Fibroblast of lung (primary cell): Measurements from ENCODE around the gene PDIK1L. TPM values are rescaled to one million over a fixed set of nuclear protein-coding genes. Genes with fewer than 3 reads are reported as not detected.

Experiments
- DNase-seq, 2 donors: peaks; one replicate each; pipeline versions ENCODE4 v3.0.0 to v3.0.0-alpha.2; 2010; ENCODE audit warnings: low read depth in 2 of 2
- H2AFZ ChIP-seq: 2 replicates; pipeline ENCODE4 v1.5.1; 2012; ENCODE audit warnings: low read length, control low read depth, inconsistent platforms
- H3K27ac ChIP-seq: 2 replicates; pipeline ENCODE4 v1.5.1; 2011; ENCODE audit warnings: low read length, control low read depth; ENCODE audit not compliant: insufficient read depth
- H3K27me3 ChIP-seq: 2 replicates; pipeline ENCODE4 v1.5.1; 2011; ENCODE audit warnings: mild to moderate bottlenecking, low read length; ENCODE audit not compliant: control insufficient read depth, insufficient read depth
- H3K36me3 ChIP-seq: 2 replicates; pipeline ENCODE4 v1.5.1; 2011; ENCODE audit warnings: low read length; ENCODE audit not compliant: control insufficient read depth, insufficient read depth
- H3K4me1 ChIP-seq: 2 replicates; pipeline ENCODE4 v1.5.1; 2011; ENCODE audit warnings: low read length; ENCODE audit not compliant: control insufficient read depth, insufficient read depth; ENCODE audit errors: extremely low read depth
- H3K4me2 ChIP-seq: 2 replicates; pipeline ENCODE4 v1.5.1; 2011; ENCODE audit warnings: low read length, control low read depth; ENCODE audit not compliant: insufficient read depth; ENCODE audit errors: extremely low read depth
- H3K4me3 ChIP-seq, 4 experiments: fragments of 200-600 bp in 1 of 4; sonication (generic) in 1 of 4; replicated peaks in 1 of 4; 2 replicates each; pipeline ENCODE4 v1.5.1; 2011 to 2016; ENCODE audit warnings: low read length in 4 of 4, low read depth in 3 of 4, mild to moderate bottlenecking in 3 of 4, control low read depth in 2 of 4, inconsistent platforms in 1 of 4, mixed read lengths in 1 of 4; ENCODE audit not compliant: insufficient read depth in 1 of 4; ENCODE audit errors: control extremely low read depth in 1 of 4
- H3K79me2 ChIP-seq: 2 replicates; pipeline ENCODE4 v1.5.1; 2012; ENCODE audit warnings: mild to moderate bottlenecking, low read length, inconsistent platforms; ENCODE audit not compliant: control insufficient read depth, insufficient read depth
- H3K9ac ChIP-seq: 2 replicates; pipeline ENCODE4 v1.5.1; 2011; ENCODE audit warnings: mild to moderate bottlenecking, low read length, control low read depth; ENCODE audit not compliant: insufficient read depth
- H3K9me3 ChIP-seq: 2 replicates; pipeline ENCODE4 v1.5.1; 2012; ENCODE audit warnings: low read depth, low read length; ENCODE audit not compliant: control insufficient read depth, insufficient read depth
- H4K20me1 ChIP-seq: 2 replicates; pipeline ENCODE4 v1.5.1; 2011; ENCODE audit warnings: low read length; ENCODE audit not compliant: control insufficient read depth, insufficient read depth; ENCODE audit errors: extremely low read depth
- EZH2 ChIP-seq: IDR thresholded peaks from 2 replicates; pipeline ENCODE4 v1.5.1; 2012; ENCODE audit warnings: low read length, control low read depth, mild to moderate bottlenecking; ENCODE audit errors: missing control alignments
- polyA plus RNA-seq, 2 donors: library from polyadenylated mRNA; depleted of rRNA in 1 of 2; stranded (reverse) in 1 of 2; unstranded in 1 of 2; fragments of >200 nt; gene quantifications; 2 replicates each; pipeline ENCODE4 v1.2.1, GENCODE V29; 2011 to 2012; ENCODE audit warnings: missing spikeins in 1 of 2
- total RNA-seq: library from RNA; depleted of rRNA; stranded (reverse); fragments of >200 nt; gene quantifications from 2 replicates; pipeline ENCODE4 v1.2.1, GENCODE V29; 2014
- TF ChIP-seq, protein P1 (sequence below), 2 donors: IDR thresholded peaks in 1 of 2; conservative IDR thresholded peaks in 1 of 2; 1 replicate in 1 of 2; 2 replicates in 1 of 2; pipeline ENCODE4 v1.5.1; 2011 to 2012; ENCODE audit warnings: low read length in 2 of 2, control low read depth in 1 of 2, inconsistent platforms in 1 of 2, low read depth in 1 of 2, mild to moderate bottlenecking in 1 of 2

Gene PDIK1L
- total and polyA plus RNA-seq, 2 donors (not counting 1 experiment from before 2014, with no cell fraction given), result 3.0 to 4.3 TPM

DNA sequence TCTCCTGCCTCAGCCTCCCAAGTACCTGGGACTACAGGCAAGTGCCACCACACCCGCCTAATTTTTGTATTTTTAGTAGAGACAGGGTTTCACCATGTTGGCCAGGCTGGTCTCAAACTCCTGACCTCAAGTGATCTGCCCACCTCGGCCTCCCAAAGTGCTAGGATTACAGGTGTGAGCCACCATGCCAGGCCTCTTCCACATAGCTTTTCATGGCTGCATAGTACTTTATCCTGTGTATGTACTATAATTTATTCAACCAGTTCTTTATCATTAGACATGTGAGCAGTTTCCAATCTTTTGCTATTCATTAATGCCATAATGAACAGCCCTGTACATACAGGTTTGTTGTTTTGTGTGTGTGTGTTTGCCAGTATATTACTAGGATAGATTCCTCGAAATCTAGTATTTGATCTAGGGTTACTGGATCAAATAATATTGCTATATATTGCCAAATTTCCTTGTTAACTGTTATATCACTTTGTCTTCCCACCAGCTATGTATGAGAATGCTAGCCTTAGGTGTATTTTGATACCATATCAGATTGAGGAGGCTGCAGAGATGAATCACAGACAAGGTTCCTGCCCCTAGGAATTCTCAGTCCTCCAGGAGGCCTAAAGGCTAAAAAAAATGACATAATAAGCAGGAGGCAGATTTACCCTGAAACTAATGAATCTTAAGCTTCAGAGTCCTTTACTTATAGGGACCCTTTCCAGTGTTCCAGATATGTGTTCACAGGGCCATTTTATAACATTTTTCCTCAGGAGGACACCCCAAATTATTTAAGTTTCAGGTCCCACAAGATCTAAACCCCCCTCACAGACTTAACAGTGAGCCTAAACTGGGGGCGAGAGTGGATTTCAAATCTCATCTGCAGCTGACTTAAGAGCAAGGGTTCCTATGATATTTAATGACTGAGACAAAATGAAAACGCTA, 2.1 kb upstream of the PDIK1L start:
- Histone ChIP-seq H2AFZ (no peak overlapping the region), H3K9ac (no peak overlapping the region), H3K27ac (no peak overlapping the region), H3K36me3 (no peaks in the 10 kb centered on the region), H4K20me1 (no peaks in the 10 kb centered on the region), H3K4me3 (no peak overlapping the region), H3K79me2 (peaks cover 4% of the 10 kb centered on the region), H3K4me1 (no peaks in the 10 kb centered on the region), H3K4me2 (no peak overlapping the region), H3K27me3 (no peaks in the 10 kb centered on the region), H3K9me3 (no peaks in the 10 kb centered on the region)
- DNase-seq, result no peak
- no peak for TF ChIP-seq EZH2
- TF ChIP-seq, protein P1, sequence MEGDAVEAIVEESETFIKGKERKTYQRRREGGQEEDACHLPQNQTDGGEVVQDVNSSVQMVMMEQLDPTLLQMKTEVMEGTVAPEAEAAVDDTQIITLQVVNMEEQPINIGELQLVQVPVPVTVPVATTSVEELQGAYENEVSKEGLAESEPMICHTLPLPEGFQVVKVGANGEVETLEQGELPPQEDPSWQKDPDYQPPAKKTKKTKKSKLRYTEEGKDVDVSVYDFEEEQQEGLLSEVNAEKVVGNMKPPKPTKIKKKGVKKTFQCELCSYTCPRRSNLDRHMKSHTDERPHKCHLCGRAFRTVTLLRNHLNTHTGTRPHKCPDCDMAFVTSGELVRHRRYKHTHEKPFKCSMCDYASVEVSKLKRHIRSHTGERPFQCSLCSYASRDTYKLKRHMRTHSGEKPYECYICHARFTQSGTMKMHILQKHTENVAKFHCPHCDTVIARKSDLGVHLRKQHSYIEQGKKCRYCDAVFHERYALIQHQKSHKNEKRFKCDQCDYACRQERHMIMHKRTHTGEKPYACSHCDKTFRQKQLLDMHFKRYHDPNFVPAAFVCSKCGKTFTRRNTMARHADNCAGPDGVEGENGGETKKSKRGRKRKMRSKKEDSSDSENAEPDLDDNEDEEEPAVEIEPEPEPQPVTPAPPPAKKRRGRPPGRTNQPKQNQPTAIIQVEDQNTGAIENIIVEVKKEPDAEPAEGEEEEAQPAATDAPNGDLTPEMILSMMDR (conservative IDR thresholded peaks at IDR 0.05 in 1 of 2, IDR thresholded peaks at IDR 0.05 in 1 of 2; ENCODE audit: low read depth in 1 of 2, low read length in 2 of 2), result no peak

DNA sequence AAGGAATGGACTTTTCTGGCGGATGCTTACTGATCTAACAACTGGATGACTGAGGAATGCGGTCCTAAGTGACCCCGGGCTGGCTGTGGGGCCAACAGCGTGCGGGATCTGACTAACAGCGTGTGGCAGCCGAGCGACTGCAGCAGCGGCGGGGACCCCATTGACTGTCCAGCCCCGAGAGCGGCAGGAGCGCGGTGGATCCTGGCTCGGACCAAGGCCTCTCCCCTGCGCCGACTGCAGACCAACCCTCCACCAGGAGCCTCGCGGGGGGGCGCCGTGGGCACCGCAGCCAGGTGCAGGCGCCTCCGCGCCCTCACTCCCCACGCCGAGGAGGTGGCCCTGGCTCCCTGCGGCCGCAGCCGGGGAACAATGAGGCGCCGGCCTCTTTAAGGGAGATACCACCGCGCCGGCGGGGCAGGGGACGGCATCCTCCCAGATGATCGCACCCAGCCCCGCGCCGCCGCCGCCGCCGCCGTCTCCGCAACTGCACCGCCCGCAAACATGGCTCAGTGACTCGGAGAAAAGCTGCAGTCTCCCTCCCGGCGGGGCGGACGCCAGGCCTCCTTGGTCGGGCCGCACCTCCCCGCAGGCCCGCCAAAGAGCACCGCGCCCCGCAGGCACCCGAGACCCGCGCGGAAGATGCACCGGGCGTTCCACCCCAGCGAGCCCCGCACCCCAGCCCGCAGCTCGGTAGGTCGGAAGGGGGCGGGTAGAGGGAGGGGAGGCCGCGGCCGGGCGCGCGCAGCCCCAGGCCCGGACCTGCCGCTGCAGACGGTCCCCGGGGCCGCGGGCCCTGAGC, 694 bp upstream of the PDIK1L start:
- peak overlapping the region; percentile 72 for H2AFZ ChIP-seq
- peak overlapping the region; percentile 82 for H3K4me2 ChIP-seq
- H3K79me2 ChIP-seq, result peaks cover 4% of the 10 kb centered on the region
- DNase-seq, result peak; percentile 63 to 68
- H3K9ac ChIP-seq, result peak overlapping the region; percentile 64
- peak overlapping the region; percentile 51 to 96 (median 70) for H3K4me3 ChIP-seq
- no peak for TF ChIP-seq EZH2
- TF ChIP-seq, protein P1 (conservative IDR thresholded peaks at IDR 0.05 in 1 of 2, IDR thresholded peaks at IDR 0.05 in 1 of 2; ENCODE audit: low read depth in 1 of 2, low read length in 2 of 2), result no peak
- H3K27me3 ChIP-seq, result no peaks in the 10 kb centered on the region
- no peaks in the 10 kb centered on the region for H3K9me3 ChIP-seq
- H3K4me1 ChIP-seq, result no peaks in the 10 kb centered on the region
- H4K20me1 ChIP-seq, result no peaks in the 10 kb centered on the region
- H3K27ac ChIP-seq, result peak overlapping the region; percentile 52
- no peaks in the 10 kb centered on the region for H3K36me3 ChIP-seq

DNA sequence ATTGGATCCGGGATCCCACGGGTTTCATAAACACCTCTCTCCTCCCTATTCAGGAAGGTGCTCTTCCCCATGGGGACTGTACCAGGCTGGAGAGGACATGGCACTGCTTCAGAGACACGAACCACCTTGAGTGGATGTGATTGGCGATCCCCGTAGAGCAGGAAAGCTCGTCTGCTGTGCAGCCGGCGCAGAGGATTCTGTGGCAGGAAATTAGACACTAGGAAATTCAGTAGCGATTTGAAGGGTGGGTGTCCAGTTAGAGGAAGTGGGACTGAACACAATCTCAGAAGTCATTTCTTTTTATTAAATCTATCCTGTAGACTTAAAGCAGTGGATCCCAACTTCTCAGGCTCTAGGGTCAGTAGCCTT, 767 bp downstream of the PDIK1L start:
- H2AFZ ChIP-seq, result peak overlapping the region; percentile 99
- peak overlapping the region; percentile 94 for H3K4me2 ChIP-seq
- H4K20me1 ChIP-seq, result no peaks in the 10 kb centered on the region
- H3K4me1 ChIP-seq, result no peaks in the 10 kb centered on the region
- no peaks in the 10 kb centered on the region for H3K27me3 ChIP-seq
- peaks cover 4% of the 10 kb centered on the region for H3K79me2 ChIP-seq
- no peak overlapping the region for H3K27ac ChIP-seq
- no peaks in the 10 kb centered on the region for H3K9me3 ChIP-seq
- DNase-seq, result no peak
- TF ChIP-seq, protein P1 (conservative IDR thresholded peaks at IDR 0.05 in 1 of 2, IDR thresholded peaks at IDR 0.05 in 1 of 2; ENCODE audit: low read depth in 1 of 2, low read length in 2 of 2), result no peak
- no peak for TF ChIP-seq EZH2
- peak overlapping the region; percentile 78 for H3K9ac ChIP-seq
- H3K4me3 ChIP-seq, result peak overlapping the region; percentile 59 to 96 (median 78)
- no peaks in the 10 kb centered on the region for H3K36me3 ChIP-seq
